ENCODE data around the gene SMARCC1. TPM values are rescaled to one million over a fixed set of nuclear protein-coding genes. Genes with fewer than 3 reads are reported as not detected.

Gene SMARCC1
- total and polyA plus RNA-seq, 10 donors = 10.5 to 82.9 (median 44.7) TPM

DNA sequence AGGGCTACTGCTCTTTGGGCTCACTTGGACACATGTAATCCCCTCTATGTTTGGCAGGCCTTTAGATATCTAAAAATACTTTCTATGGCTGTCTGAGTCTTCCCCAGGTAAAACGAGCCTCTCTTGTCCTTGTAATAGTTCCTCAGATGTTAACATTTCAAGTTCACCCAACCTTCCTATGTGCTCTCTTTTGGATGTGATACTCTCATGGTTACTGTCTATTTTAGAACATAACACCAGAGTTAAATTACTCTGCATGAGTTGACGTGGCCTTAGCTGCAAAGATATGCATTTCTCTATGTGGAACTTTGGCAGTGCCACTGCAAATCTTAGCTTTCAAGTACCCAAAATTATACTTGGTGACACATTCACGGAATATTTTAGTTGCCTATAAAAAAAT, 171.1 kb downstream of the SMARCC1 start:
- Histone ChIP-seq H3K4me1 (peaks cover 0 to 23% (median 5%) of the 10 kb centered on the region in 6 donors), H3K4me3 (no peak overlapping the region), H3K36me3 (peaks cover 0 to 95% (median 60%) of the 10 kb centered on the region in 6 donors), H3K9me3 (no peaks in the 10 kb centered on the region), H3K27ac (no peak overlapping the region), H3K27me3 (replicated peaks in 1 of 7) (no peaks in the 10 kb centered on the region)
- TF ChIP-seq POLR2A (IDR thresholded peaks at IDR 0.05) = no peak
- TF ChIP-seq, protein P1, sequence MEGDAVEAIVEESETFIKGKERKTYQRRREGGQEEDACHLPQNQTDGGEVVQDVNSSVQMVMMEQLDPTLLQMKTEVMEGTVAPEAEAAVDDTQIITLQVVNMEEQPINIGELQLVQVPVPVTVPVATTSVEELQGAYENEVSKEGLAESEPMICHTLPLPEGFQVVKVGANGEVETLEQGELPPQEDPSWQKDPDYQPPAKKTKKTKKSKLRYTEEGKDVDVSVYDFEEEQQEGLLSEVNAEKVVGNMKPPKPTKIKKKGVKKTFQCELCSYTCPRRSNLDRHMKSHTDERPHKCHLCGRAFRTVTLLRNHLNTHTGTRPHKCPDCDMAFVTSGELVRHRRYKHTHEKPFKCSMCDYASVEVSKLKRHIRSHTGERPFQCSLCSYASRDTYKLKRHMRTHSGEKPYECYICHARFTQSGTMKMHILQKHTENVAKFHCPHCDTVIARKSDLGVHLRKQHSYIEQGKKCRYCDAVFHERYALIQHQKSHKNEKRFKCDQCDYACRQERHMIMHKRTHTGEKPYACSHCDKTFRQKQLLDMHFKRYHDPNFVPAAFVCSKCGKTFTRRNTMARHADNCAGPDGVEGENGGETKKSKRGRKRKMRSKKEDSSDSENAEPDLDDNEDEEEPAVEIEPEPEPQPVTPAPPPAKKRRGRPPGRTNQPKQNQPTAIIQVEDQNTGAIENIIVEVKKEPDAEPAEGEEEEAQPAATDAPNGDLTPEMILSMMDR (IDR thresholded peaks at IDR 0.05 in 8 of 11, conservative IDR thresholded peaks at IDR 0.05 in 3 of 11) = no peak
- no peak for TF ChIP-seq POLR2AphosphoS5 (IDR thresholded peaks at IDR 0.05)
- 88 to 93% (median 91%) methylated on average over 3 of the region's 3 CpGs for WGBS, 5 donors
- no peak for DNase-seq
- intact Hi-C loops (cut with DNase I; ENCODE audit: low total_unique reads) = no loop called here

DNA sequence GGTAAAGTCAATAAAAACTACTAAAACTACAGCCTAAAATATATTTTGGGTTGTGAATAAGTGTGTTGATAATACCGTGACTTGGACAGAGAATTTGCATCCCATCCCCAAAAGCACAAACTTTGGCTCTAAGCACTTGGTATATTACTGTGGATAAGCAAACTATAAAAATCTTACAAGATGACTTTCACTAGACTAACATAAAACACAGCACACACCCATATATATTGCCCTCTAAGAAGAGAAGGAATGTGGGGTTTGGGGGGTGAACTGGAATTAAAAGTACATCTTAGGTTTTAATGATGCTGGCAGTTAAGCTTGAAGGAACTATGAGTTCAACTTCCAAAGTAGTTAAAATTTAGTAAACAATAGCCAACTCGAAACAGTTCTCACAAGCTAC, 174.4 kb downstream of the SMARCC1 start:
- Histone ChIP-seq H3K36me3 (peaks cover 0 to 98% (median 69%) of the 10 kb centered on the region in 6 donors), H3K9me3 (no peaks in the 10 kb centered on the region), H3K4me3 (no peak overlapping the region), H3K27ac (no peak overlapping the region), H3K27me3 (replicated peaks in 1 of 7) (no peaks in the 10 kb centered on the region), H3K4me1 (peaks cover 0 to 2% (median 0%) of the 10 kb centered on the region in 6 donors)
- TF ChIP-seq POLR2A (IDR thresholded peaks at IDR 0.05) (no peak), POLR2AphosphoS5 (IDR thresholded peaks at IDR 0.05) (no peak)
- TF ChIP-seq, protein P1 (IDR thresholded peaks at IDR 0.05 in 8 of 11, conservative IDR thresholded peaks at IDR 0.05 in 3 of 11) = no peak
- intact Hi-C loops (cut with DNase I; ENCODE audit: low total_unique reads) = no loop called here
- DNase-seq = no peak
- 90 to 95% (median 94%) methylated on average over 2 of the region's 2 CpGs for WGBS, 5 donors

DNA sequence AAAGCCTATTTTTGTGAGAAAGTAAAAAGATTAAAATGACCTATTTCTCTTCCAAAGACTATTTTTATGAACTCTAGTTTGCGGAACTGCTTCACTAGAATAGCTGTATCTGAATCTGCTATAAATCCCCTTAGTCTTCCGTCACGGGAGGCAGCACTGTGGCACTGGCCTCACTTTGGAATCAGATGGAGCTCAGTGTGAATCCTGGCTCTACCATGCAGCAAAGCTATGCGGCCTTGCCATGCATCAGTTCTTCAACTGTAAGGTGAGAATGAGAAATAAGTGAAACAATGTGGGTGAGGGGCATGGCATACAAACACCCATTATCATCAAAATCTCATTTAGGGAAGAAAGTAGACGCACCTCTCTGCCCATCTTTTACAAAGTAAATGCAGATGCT, 175.5 kb downstream of the SMARCC1 start:
- no peaks in the 10 kb centered on the region for H3K9me3 ChIP-seq
- DNase-seq = no peak
- no peaks in the 10 kb centered on the region for H3K4me1 ChIP-seq
- H3K27me3 ChIP-seq (replicated peaks in 1 of 7) = no peaks in the 10 kb centered on the region
- TF ChIP-seq POLR2AphosphoS5 (IDR thresholded peaks at IDR 0.05) (no peak), POLR2A (IDR thresholded peaks at IDR 0.05) (no peak)
- TF ChIP-seq, protein P1 (IDR thresholded peaks at IDR 0.05 in 8 of 11, conservative IDR thresholded peaks at IDR 0.05 in 3 of 11) = no peak
- no peak overlapping the region for H3K27ac ChIP-seq
- intact Hi-C loops (cut with DNase I; ENCODE audit: low total_unique reads) = no loop called here
- H3K4me3 ChIP-seq = no peak overlapping the region
- 96 to 98% (median 97%) methylated on average over 5 of the region's 5 CpGs for WGBS, 5 donors
- H3K36me3 ChIP-seq = peaks cover 0 to 100% (median 64%) of the 10 kb centered on the region in 6 donors

DNA sequence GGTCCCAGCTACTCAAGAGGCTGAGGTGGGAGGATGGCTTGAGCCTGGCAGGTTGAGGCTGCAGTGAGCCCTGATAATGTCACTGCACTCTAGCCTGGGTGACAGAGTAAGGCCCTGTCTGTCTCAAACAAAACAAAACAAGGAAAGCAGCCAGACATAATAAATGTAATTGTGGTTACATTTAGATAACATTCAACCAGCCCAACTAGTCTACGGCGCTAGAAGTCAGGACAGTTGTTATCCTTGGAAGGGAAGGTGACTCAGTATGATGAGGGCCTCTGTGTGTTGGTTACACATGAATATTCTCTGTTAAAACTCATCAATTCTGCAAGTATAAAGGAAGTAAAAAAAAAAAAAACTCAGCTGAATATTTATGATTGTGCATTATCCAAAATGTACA, 176.0 kb downstream of the SMARCC1 start:
- no peak for DNase-seq
- 47 to 95% (median 67%) methylated on average over 2 of the region's 2 CpGs for WGBS, 5 donors

More for the DNA sequence above, 176.0 kb downstream of the SMARCC1 start:
- Histone ChIP-seq H3K4me3 (no peak overlapping the region), H3K4me1 (no peaks in the 10 kb centered on the region), H3K9me3 (no peaks in the 10 kb centered on the region), H3K27me3 (replicated peaks in 1 of 7) (no peaks in the 10 kb centered on the region), H3K27ac (no peak overlapping the region), H3K36me3 (peaks cover 0 to 98% (median 63%) of the 10 kb centered on the region in 6 donors)
- TF ChIP-seq, protein P1 (IDR thresholded peaks at IDR 0.05 in 8 of 11, conservative IDR thresholded peaks at IDR 0.05 in 3 of 11) = no peak
- TF ChIP-seq POLR2AphosphoS5 (IDR thresholded peaks at IDR 0.05) (no peak), POLR2A (IDR thresholded peaks at IDR 0.05) (no peak)
- intact Hi-C loops (cut with DNase I; ENCODE audit: low total_unique reads) = no loop called here

Measured in spleen (tissue), 11 donors.